Measurements from ENCODE around the gene TGDS.

GRCh38 chr13:94602467-94602866 lies 6.5 kb upstream of the TGDS start:
- no peak for TF ChIP-seq ZNF274 (IDR thresholded peaks at IDR 0.05; ENCODE audit: low read depth, low read length)
- TF ChIP-seq YY1 (IDR thresholded peaks at IDR 0.05; ENCODE audit: insufficient read depth, insufficient read length) = no peak

Data from NT2/D1 (cell line).